Common myeloid progenitor, CD34-positive (primary cell): Measurements from ENCODE around the gene TALDO1.
A peak's percentile ranks its signal among the peaks of the same experiment; 100 is the strongest.

Experiments
- CTCF ChIA-PET: fragments of 350-600 bp; sonication (Branson Sonifier 250); formaldehyde crosslinking; loops from one replicate; lab custom pipeline; 2021; ENCODE audit warnings: antibody characterized with exemption; lab: Charles Lee
- POLR2A ChIA-PET: fragments of 350-600 bp; sonication (Branson Sonifier 250); formaldehyde crosslinking; loops from one replicate; lab custom pipeline; 2021; ENCODE audit warnings: antibody characterized with exemption; lab: Charles Lee
- DNase-seq, 3 donors: peaks; one replicate each; pipeline versions ENCODE4 v3.0.0 to v3.0.0-alpha.2; 2013
- H3K27ac ChIP-seq, 2 experiments: 1 replicate in 1 of 2; 2 replicates in 1 of 2; pipeline ENCODE4 v1.7.0; 2013; ENCODE audit warnings: inconsistent platforms in 2 of 2, low read length in 2 of 2, mild to moderate bottlenecking in 2 of 2, low read depth in 1 of 2, moderate library complexity in 1 of 2; ENCODE audit not compliant: severe bottlenecking in 2 of 2, insufficient read depth in 1 of 2, poor library complexity in 1 of 2
- H3K27me3 ChIP-seq, 5 experiments: replicated peaks in 2 of 5; 1 replicate in 3 of 5; 2 replicates in 2 of 5; pipeline versions ENCODE4 v1.6.1 to v1.7.0; 2013; ENCODE audit warnings: low read length in 4 of 5, mild to moderate bottlenecking in 2 of 5, moderate library complexity in 2 of 5, inconsistent platforms in 1 of 5; ENCODE audit not compliant: insufficient read depth in 5 of 5, control insufficient read depth in 4 of 5
- H3K36me3 ChIP-seq, 4 experiments: 1 replicate in 2 of 4; 2 replicates in 2 of 4; pipeline versions ENCODE4 v1.6.1 to v1.7.0; 2013; ENCODE audit warnings: low read length in 3 of 4, control low read depth in 1 of 4, mild to moderate bottlenecking in 1 of 4; ENCODE audit not compliant: control insufficient read depth in 4 of 4, insufficient read depth in 4 of 4
- H3K4me1 ChIP-seq, 4 experiments: 1 replicate in 3 of 4; 2 replicates in 1 of 4; pipeline versions ENCODE4 v1.6.1 to v1.7.1; 2013; ENCODE audit warnings: low read length in 3 of 4, mild to moderate bottlenecking in 3 of 4, control low read depth in 1 of 4, inconsistent platforms in 1 of 4, moderate library complexity in 1 of 4; ENCODE audit not compliant: control insufficient read depth in 4 of 4, insufficient read depth in 4 of 4; ENCODE audit errors: control extremely low read depth in 1 of 4
- H3K4me3 ChIP-seq, 7 experiments: 1 replicate in 4 of 7; 2 replicates in 3 of 7; pipeline versions ENCODE4 v1.5.1 to v1.7.0; 2013; ENCODE audit warnings: mild to moderate bottlenecking in 7 of 7, low read length in 6 of 7, moderate library complexity in 6 of 7, inconsistent platforms in 2 of 7, low read depth in 2 of 7, control low read depth in 1 of 7; ENCODE audit not compliant: insufficient read depth in 4 of 7, control insufficient read depth in 1 of 7; ENCODE audit errors: extremely low read depth in 1 of 7
- H3K9me3 ChIP-seq, 5 experiments: 1 replicate in 4 of 5; 2 replicates in 1 of 5; pipeline versions ENCODE4 v1.6.1 to v1.7.1; 2013; ENCODE audit warnings: low read length in 4 of 5, mild to moderate bottlenecking in 2 of 5, inconsistent platforms in 1 of 5, low read depth in 1 of 5, moderate library complexity in 1 of 5; ENCODE audit not compliant: control insufficient read depth in 4 of 5, insufficient read depth in 2 of 5; ENCODE audit errors: control extremely low read depth in 1 of 5
- WGBS: methylation state at CpG from one replicate; pipeline ENCODE4 v1.1.5; 2013; ENCODE audit not compliant: insufficient coverage; 5-methylcytosine and 5-hydroxymethylcytosine counted together

TALDO1 gene

DNA sequence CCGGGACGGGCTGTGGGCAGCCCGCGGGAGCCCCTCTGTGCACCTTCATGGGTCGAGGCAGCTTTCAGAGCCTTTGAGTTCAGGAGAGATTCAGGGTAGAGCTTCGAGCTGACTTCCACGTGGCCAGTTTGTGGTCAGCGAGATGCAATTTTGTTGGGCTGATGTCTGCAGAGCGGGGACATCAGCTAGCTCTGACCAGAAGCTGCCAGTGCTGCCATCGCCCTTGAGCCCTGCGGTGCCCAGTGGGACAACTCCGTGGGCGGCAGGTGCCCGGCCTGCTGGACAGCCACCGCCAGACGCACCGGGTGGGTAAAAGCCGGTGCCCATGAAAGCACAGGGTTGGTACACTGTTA lies 719 bp downstream of the TALDO1 start:
- WGBS = under 1% methylated on average over 18 of the region's 18 CpGs
- CTCF ChIA-PET = interaction anchor here (0.7 to 9.2 kb wide), 8 partner anchors 9 to 110 kb away, joined by 3 to 133 read pairs (median 4); no protein-coding TSS in a partner anchor
- peak overlapping the region; percentile 69 to 100 (median 93) for H3K4me3 ChIP-seq
- peak overlapping the region; percentile 91 to 99 for H3K27ac ChIP-seq
- peaks cover 0 to 20% (median 5%) of the 10 kb centered on the region in 4 experiments for H3K36me3 ChIP-seq
- peaks cover 7 to 56% (median 43%) of the 10 kb centered on the region in 4 experiments for H3K4me1 ChIP-seq
- H3K9me3 ChIP-seq = no peaks in the 10 kb centered on the region
- POLR2A ChIA-PET = interaction anchor here (0.9 to 1.4 kb wide), 3 partner anchors 10 to 21 kb away, joined by 3 to 8 read pairs (median 5); no protein-coding TSS in a partner anchor
- H3K27me3 ChIP-seq = no peaks in the 10 kb centered on the region
- DNase-seq = peak in 1 of 3 donors; percentile 45

GRCh38 chr11:749731-750130 lies 2.5 kb downstream of the TALDO1 start:
- Histone ChIP-seq H3K27ac (peak overlapping the region; percentile 91 to 99), H3K4me3 (peak overlapping the region in 6 of 7 experiments; percentile 44 to 100 (median 94)), H3K27me3 (no peaks in the 10 kb centered on the region), H3K4me1 (peaks cover 7 to 56% (median 43%) of the 10 kb centered on the region in 4 experiments), H3K36me3 (peaks cover 0 to 20% (median 5%) of the 10 kb centered on the region in 4 experiments), H3K9me3 (no peaks in the 10 kb centered on the region)
- ChIA-PET POLR2A (no interaction called here), CTCF (interaction anchor here (0.6 to 9.2 kb wide), 5 partner anchors 9 to 65 kb away, joined by 3 to 133 read pairs (median 6); no protein-coding TSS in a partner anchor)
- WGBS = 6% methylated on average over 2 of the region's 2 CpGs
- DNase-seq = no peak

GRCh38 chr11:760236-760635 lies 13.0 kb downstream of the TALDO1 start:
- Histone ChIP-seq H3K4me3 (no peak overlapping the region), H3K4me1 (no peaks in the 10 kb centered on the region), H3K27me3 (no peaks in the 10 kb centered on the region), H3K27ac (no peak overlapping the region), H3K36me3 (peaks cover 12 to 88% (median 71%) of the 10 kb centered on the region in 4 experiments), H3K9me3 (no peaks in the 10 kb centered on the region)
- ChIA-PET POLR2A (no interaction called here), CTCF (interaction anchor here (0.7 to 9.7 kb wide), 3 partner anchors 16 to 35 kb away, joined by 3 to 103 read pairs (median 5); no protein-coding TSS in a partner anchor)
- no peak for DNase-seq

DNA sequence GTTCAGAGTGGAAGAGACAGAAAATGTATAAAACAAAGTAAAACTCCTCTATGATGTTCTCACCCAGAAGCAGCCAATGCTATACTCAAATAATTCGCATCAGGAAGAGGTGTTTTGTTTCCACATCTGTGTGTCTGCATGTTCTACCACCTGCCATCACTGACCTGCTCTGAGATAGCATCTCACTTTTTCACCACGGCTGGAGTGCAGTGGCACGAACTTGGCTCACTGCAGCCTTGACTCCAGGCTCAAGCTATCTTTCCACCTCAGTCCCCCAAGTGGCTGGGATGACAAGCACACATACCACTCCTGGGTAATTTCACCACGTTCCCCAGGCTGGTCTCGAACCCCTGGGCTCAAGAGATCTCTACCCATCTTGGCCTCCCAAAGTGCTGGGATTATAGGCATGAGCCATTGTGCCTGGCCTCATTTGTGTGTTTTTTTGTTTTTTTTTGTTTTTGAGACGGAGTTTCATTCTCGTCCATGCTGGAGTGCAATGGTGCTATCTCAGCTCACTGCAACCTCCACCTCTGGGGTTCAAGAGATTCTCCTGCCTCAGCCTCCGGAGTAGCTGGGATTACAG lies 14.4 kb downstream of the TALDO1 start:
- 99% methylated on average over 7 of the region's 8 CpGs for WGBS

GRCh38 chr11:762421-763072 lies 15.3 kb downstream of the TALDO1 start:
- Histone ChIP-seq H3K9me3 (no peaks in the 10 kb centered on the region), H3K4me1 (no peaks in the 10 kb centered on the region), H3K36me3 (peaks cover 12 to 87% (median 63%) of the 10 kb centered on the region in 4 experiments), H3K4me3 (no peak overlapping the region), H3K27me3 (no peaks in the 10 kb centered on the region), H3K27ac (no peak overlapping the region)
- ChIA-PET POLR2A (no interaction called here), CTCF (interaction anchor here (0.6 to 9.7 kb wide), 7 partner anchors 7 to 267 kb away, joined by 3 to 103 read pairs (median 10); partner anchors contain the start of gene TALDO1)
- WGBS = 46% methylated on average over 6 of the region's 10 CpGs
- DNase-seq = peak; percentile 51 to 79 (median 78)

More for the DNA sequence above, 14.4 kb downstream of the TALDO1 start:
- Histone ChIP-seq H3K9me3 (no peaks in the 10 kb centered on the region), H3K4me3 (no peak overlapping the region), H3K36me3 (peaks cover 12 to 87% (median 64%) of the 10 kb centered on the region in 4 experiments), H3K27me3 (no peaks in the 10 kb centered on the region), H3K27ac (no peak overlapping the region), H3K4me1 (no peaks in the 10 kb centered on the region)
- ChIA-PET CTCF (interaction anchor here (0.8 to 9.7 kb wide), 8 partner anchors 10 to 99 kb away, joined by 3 to 103 read pairs (median 4); partner anchors contain the start of genes GATD1 and TALDO1), POLR2A (no interaction called here)
- no peak for DNase-seq

GRCh38 chr11:763073-763463 lies 15.8 kb downstream of the TALDO1 start:
- 96% methylated on average over 8 of the region's 24 CpGs for WGBS
- CTCF ChIA-PET = interaction anchor here (0.6 to 9.7 kb wide), 10 partner anchors 8 to 266 kb away, joined by 3 to 103 read pairs (median 4); partner anchors contain the start of genes DEAF1, TALDO1 and TMEM80

More at GRCh38 chr11:763073-763463, 15.8 kb downstream of the TALDO1 start:
- Histone ChIP-seq H3K4me1 (no peaks in the 10 kb centered on the region), H3K27ac (no peak overlapping the region), H3K9me3 (no peaks in the 10 kb centered on the region), H3K36me3 (peaks cover 12 to 84% (median 63%) of the 10 kb centered on the region in 4 experiments), H3K4me3 (no peak overlapping the region), H3K27me3 (no peaks in the 10 kb centered on the region)
- POLR2A ChIA-PET = no interaction called here
- DNase-seq = no peak
